Motor neuron (in vitro differentiated cells): ENCODE data around the gene SPEF2. TPM values are rescaled to one million over a fixed set of nuclear protein-coding genes. Genes with fewer than 3 reads are reported as not detected.
"Not testable (repeated sequence)": the region's sequence is repeated elsewhere in the genome, so short reads cannot be mapped to it uniquely, and the experiment has no call there.

Source experiments
- ATAC-seq, 8 experiments: fragments of 200-7000 bp; cut with Tn5 transposase; replicated peaks in 6 of 8; 2 replicates each; pipeline ENCODE4 v1.8.0; 2021; ENCODE audit warnings: mild to moderate bottlenecking in 8 of 8, moderate library complexity in 8 of 8
- H3K27ac ChIP-seq, 2 donors: fragments of 250-450 bp; sonication (Bioruptor Pico); 2 replicates each; pipeline ENCODE4 v1.9.0; 2021; ENCODE audit warnings: antibody characterized with exemption in 2 of 2, mild to moderate bottlenecking in 2 of 2, moderate library complexity in 1 of 2
- H3K4me1 ChIP-seq, 2 donors: fragments of 250-450 bp; sonication (Bioruptor Pico); replicated peaks in 1 of 2; 2 replicates each; pipeline ENCODE4 v1.6.1; 2021; ENCODE audit warnings: antibody characterized with exemption in 2 of 2, mild to moderate bottlenecking in 2 of 2, moderate library complexity in 1 of 2
- H3K4me3 ChIP-seq, 5 donors: fragments of 250-450 bp; sonication (Bioruptor Pico); 2 replicates each; pipeline ENCODE4 v1.9.0; 2021; ENCODE audit warnings: antibody characterized with exemption in 5 of 5, mild to moderate bottlenecking in 5 of 5, moderate library complexity in 4 of 5
- WGBS, 10 experiments: fragments of 450-650 bp; shearing (Covaris generic); methylation state at CpG; one replicate each; pipeline ENCODE4 v1.0.0; 2022; 5-methylcytosine and 5-hydroxymethylcytosine counted together
- in situ Hi-C, 9 experiments: fragments of 400-800 bp; cut with MboI; loops; one replicate each; pipeline ENCODE4 v1.15.0; 2021; ENCODE audit warnings: low sequenced_read_pairs in 9 of 9, low pct_unique_long_range_greater_than_20kb in 2 of 9; ENCODE audit not compliant: unreplicated experiment in 9 of 9
- total RNA-seq, 8 experiments: library from RNA; unstranded; fragments of 300-600 nt; gene quantifications; 2 replicates each; pipeline versions ENCODE4 v1.2.3 to v1.2.4, GENCODE V29; 2022

Gene SPEF2
- total RNA-seq, 8 experiments from 2014 or later = 3.3 to 31.7 (median 4.9) TPM

DNA sequence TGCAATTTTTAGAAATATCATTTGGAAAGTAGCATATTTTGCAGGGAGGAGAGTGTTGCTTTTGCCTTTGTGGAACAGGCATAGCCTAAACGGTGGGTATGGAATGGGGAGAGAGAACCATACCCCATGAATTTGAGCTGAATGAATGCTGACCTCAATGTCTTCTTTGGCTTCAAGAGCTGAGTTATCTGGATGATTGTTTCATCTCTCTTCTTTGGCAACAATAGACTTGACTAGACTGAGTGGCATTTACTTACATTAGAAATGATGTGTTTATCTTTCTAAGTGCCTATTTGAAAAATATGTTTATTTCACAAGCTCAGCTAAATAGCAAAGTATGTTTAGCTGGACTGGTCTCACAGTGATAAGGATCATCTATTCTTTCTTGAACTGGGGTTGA is 42.8 kb downstream of the SPEF2 start:
- WGBS, 10 experiments = 0 to 100% (median 71%) methylated on average over 1 of the region's 1 CpG; no CpG with 5 or more reads in 5 of the 10 experiments
- no peak overlapping the region for H3K4me3 ChIP-seq
- in situ Hi-C loops = loop anchor here in 1 of 9 experiments (25.0 kb wide), 1 partner anchor 252 kb away; no protein-coding TSS in a partner anchor
- peaks cover 0 to 2% of the 10 kb centered on the region in 2 donors for H3K4me1 ChIP-seq
- no peak overlapping the region for H3K27ac ChIP-seq
- no peak for ATAC-seq

DNA sequence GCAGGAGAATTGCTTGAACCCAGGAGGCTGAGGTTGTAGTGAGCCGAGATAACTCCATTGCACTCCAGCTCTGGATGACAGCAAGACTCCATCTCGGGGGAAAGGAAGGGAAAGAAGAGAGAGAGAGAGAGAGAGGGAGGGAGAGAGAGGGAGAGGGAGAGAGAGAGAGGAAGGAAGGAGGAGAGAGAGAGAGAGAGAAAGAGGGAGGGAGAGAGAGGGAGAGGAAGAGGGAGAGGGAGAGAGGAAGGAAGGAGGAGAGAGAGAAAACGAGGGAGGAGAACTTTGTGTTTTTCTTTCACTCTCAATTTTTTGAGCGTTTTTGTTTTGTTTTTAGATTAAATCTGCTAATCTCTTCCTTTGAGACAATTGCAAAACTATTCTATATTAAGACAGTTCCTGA is 46.9 kb downstream of the SPEF2 start:
- H3K4me1 ChIP-seq = no peaks in the 10 kb centered on the region
- ATAC-seq = no peak
- H3K4me3 ChIP-seq = no peak overlapping the region
- H3K27ac ChIP-seq = no peak overlapping the region
- in situ Hi-C loops = loop anchor here in 1 of 9 experiments (25.0 kb wide), 1 partner anchor 248 kb away; no protein-coding TSS in a partner anchor
- WGBS, 10 experiments = 0 to 100% (median 61%) methylated on average over 1 to 4 of the region's 4 CpGs

GRCh38 chr5:35665096-35665495 is 47.4 kb downstream of the SPEF2 start:
- in situ Hi-C loops = loop anchor here in 1 of 9 experiments (25.0 kb wide), 1 partner anchor 247 kb away; no protein-coding TSS in a partner anchor
- no peak for ATAC-seq
- H3K4me3 ChIP-seq = no peak overlapping the region
- no peak overlapping the region for H3K27ac ChIP-seq
- WGBS, 10 experiments = 0 to 100% (median 33%) methylated on average over 1 to 2 of the region's 4 CpGs; no CpG with 5 or more reads in 1 of the 10 experiments
- no peaks in the 10 kb centered on the region for H3K4me1 ChIP-seq

- Histone ChIP-seq H3K27ac (no peak overlapping the region), H3K4me3 (no peak overlapping the region), H3K4me1 (no peaks in the 10 kb centered on the region)
- 68 to 100% (median 85%) methylated on average over 1 to 2 of the region's 2 CpGs for WGBS, 10 experiments
- in situ Hi-C loops = loop anchor here in 1 of 9 experiments (25.0 kb wide), 1 partner anchor 244 kb away; no protein-coding TSS in a partner anchor
- ATAC-seq = no peak
These were observed 50.7 kb downstream of the SPEF2 start for GRCh38 chr5:35668319-35668718.

DNA sequence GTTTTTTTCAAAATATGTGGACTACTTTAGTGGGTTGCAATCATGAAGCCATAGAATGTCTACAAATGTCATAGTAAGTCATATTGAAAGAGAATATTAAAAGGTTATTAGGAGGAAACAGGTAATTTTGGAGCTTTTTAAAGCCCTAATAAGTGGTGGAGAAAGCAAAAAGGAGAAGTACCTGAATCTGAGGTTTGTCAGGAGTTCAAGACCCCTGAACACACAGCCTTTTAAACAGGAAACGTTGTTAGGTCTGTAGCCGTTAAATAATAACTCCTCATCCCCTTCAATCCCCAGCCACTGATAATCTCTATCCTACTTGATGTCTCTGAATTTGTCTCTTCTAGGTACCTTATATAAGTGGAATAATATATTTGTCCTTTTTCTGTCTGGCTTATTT is 51.1 kb downstream of the SPEF2 start:
- in situ Hi-C loops = loop anchor here in 1 of 9 experiments (25.0 kb wide), 1 partner anchor 244 kb away; no protein-coding TSS in a partner anchor
- Histone ChIP-seq H3K4me1 (no peaks in the 10 kb centered on the region), H3K4me3 (no peak overlapping the region), H3K27ac (no peak overlapping the region)
- ATAC-seq = no peak
- 76 to 100% (median 92%) methylated on average over 1 to 2 of the region's 2 CpGs; no CpG with 5 or more reads in 3 of the 10 experiments for WGBS, 10 experiments

DNA sequence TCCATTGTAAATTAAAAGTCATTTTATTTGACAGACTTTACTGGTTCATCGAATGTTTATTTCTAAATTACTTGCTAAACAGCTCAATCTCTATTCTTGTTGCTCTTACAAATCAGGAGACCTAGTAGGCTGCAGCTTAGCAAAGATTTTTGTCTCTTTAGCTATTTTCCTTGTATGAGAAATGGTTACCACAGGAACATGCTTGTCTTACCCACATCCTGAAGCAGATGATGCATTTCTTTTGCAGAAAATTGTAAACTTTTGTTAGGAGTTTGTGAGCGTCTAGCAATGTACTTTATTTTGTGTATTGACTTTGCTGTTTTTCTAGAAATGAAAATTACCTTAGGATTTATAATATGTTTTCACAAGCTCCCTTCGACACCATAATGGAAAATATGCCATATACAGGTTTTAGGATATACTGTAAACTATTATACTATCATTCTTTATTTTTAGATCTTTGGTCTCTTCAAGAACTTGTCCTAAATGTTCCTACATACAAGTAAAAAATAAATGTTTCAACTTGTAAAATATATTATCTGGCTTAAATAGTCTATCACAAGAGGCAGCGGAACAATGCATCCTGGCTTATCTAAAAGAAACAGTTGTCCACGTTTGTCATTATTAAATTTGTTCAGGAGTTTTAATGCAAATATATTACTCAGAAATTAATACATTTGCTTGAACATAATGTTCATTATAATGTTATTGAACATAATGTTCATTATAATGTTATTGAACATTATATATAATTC is 54.1 kb downstream of the SPEF2 start:
- in situ Hi-C loops = loop anchor here in 1 of 9 experiments (25.0 kb wide), 1 partner anchor 241 kb away; no protein-coding TSS in a partner anchor
- H3K4me1 ChIP-seq = no peaks in the 10 kb centered on the region
- WGBS, 10 experiments = 55 to 92% (median 84%) methylated on average over 2 to 5 of the region's 5 CpGs
- H3K27ac ChIP-seq = no peak overlapping the region
- no peak overlapping the region for H3K4me3 ChIP-seq
- ATAC-seq = no peak

GRCh38 chr5:35672296-35672655 is 54.6 kb downstream of the SPEF2 start:
- not testable (repeated sequence) for H3K4me1 ChIP-seq, ATAC-seq, H3K4me3 ChIP-seq, H3K27ac ChIP-seq
- in situ Hi-C loops = loop anchor here in 1 of 9 experiments (25.0 kb wide), 1 partner anchor 240 kb away; no protein-coding TSS in a partner anchor
- WGBS, 10 experiments = 88 to 100% (median 100%) methylated on average over 1 of the region's 1 CpG; no CpG with 5 or more reads in 4 of the 10 experiments

DNA sequence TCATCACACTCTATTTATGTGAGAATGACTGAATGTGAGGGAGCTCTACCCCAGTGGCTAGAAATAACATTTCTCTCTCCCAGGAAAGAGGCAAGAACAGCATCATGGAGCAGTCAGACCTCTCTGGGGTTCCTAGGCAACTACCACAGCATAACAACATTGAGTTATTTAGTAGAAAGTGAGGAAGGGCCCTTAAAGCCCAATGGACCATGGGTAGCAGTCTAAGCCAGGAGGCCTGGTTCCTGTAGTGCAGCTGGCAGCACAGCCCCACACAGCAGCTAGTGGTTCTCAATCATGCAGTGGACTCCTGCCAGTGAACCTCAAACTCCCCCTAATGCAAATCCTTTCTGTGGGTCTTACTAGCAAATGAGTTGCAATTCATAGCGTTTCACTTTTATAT is 55.3 kb downstream of the SPEF2 start:
- in situ Hi-C loops = loop anchor here in 1 of 9 experiments (25.0 kb wide), 1 partner anchor 239 kb away; no protein-coding TSS in a partner anchor
- Histone ChIP-seq H3K4me1 (no peaks in the 10 kb centered on the region), H3K27ac (no peak overlapping the region), H3K4me3 (no peak overlapping the region)
- WGBS, 10 experiments = 86 to 100% (median 100%) methylated on average over 1 of the region's 1 CpG; no CpG with 5 or more reads in 5 of the 10 experiments
- ATAC-seq = peak in 2 of 8 experiments; percentile 50 to 77

DNA sequence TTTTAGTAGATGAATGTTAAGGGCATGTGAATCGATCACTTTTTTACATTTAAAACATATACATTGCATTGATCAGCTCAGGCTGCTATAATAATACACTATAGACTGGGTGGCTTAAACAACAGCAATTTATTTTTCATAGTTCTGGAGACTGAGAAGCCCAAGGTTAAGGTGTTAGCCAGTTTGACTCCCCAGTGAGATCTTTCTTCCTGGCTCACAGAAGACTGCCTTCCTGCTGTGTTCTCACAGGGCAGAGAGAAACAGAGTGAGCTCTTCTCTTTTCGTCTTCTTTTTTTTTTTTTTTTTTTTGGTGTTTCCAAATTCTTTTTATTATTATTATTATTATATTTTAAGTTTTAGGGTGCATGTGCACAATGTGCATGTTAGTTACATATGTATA is 56.4 kb downstream of the SPEF2 start:
- ATAC-seq = no peak
- in situ Hi-C loops = loop anchor here in 1 of 9 experiments (25.0 kb wide), 1 partner anchor 238 kb away; no protein-coding TSS in a partner anchor
- 26 to 100% (median 80%) methylated on average over 1 to 2 of the region's 2 CpGs for WGBS, 10 experiments
- Histone ChIP-seq H3K27ac (no peak overlapping the region), H3K4me3 (no peak overlapping the region), H3K4me1 (no peaks in the 10 kb centered on the region)

DNA sequence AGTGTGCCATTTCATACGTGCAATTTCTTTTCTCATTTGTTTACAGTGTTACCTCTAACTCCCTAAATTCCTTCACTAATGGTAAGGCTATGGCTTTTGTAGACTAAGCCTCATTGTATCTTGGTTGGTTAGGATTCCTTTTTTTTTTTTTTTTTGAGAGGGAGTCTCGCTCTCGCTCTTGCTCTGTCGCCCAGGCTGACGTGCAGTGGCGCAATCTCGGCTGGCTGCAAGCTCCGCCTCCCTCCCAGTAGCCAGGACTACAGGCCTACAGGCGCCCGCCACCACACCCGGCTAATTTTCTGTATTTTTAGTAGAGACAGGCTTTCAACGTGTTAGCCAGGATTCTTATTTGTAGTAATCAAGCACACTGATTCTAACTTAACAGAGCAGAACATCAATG is 57.7 kb downstream of the SPEF2 start:
- no peak overlapping the region for H3K27ac ChIP-seq

DNA sequence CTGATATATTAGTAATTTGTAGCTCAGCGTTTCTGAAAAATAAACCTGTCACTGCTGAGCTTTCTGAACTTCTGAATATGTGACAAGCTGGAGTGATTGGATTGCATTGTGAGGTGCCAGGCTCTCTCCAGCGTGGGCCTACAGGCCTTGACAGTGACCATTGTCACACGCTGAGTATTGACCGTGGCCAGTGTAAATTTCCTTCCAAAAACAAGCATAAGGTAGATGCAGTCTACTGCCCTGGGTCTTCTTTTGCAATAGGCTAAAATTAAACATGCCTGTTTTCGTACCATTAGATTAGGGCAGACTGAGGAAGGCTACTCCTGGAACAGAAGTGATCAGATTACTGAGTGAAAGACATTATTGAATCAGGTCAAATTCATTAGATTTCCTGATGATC is 60.2 kb downstream of the SPEF2 start:
- in situ Hi-C loops = no loop called here
- no peak overlapping the region for H3K27ac ChIP-seq
- ATAC-seq = no peak
- no peak overlapping the region for H3K4me3 ChIP-seq
- no peaks in the 10 kb centered on the region for H3K4me1 ChIP-seq
- WGBS, 10 experiments = 57 to 92% (median 83%) methylated on average over 1 to 5 of the region's 5 CpGs; no CpG with 5 or more reads in 1 of the 10 experiments

More for the DNA sequence above, 57.7 kb downstream of the SPEF2 start:
- WGBS, 10 experiments = 35 to 100% (median 92%) methylated on average over 3 to 12 of the region's 12 CpGs
- Histone ChIP-seq H3K4me3 (no peak overlapping the region), H3K4me1 (no peaks in the 10 kb centered on the region)
- in situ Hi-C loops = no loop called here
- no peak for ATAC-seq

GRCh38 chr5:35678661-35679060 is 61.0 kb downstream of the SPEF2 start:
- in situ Hi-C loops = no loop called here
- Histone ChIP-seq H3K4me3 (no peak overlapping the region), H3K4me1 (no peaks in the 10 kb centered on the region), H3K27ac (no peak overlapping the region)
- 13 to 83% (median 64%) methylated on average over 1 to 3 of the region's 3 CpGs; no CpG with 5 or more reads in 2 of the 10 experiments for WGBS, 10 experiments
- ATAC-seq = no peak

GRCh38 chr5:35679357-35679756 is 61.7 kb downstream of the SPEF2 start:
- no peak overlapping the region for H3K27ac ChIP-seq
- 0 to 100% (median 86%) methylated on average over 1 of the region's 1 CpG; no CpG with 5 or more reads in 6 of the 10 experiments for WGBS, 10 experiments
- in situ Hi-C loops = no loop called here

More at GRCh38 chr5:35679357-35679756, 61.7 kb downstream of the SPEF2 start:
- ATAC-seq = peak in 2 of 8 experiments; percentile 40 to 53
- Histone ChIP-seq H3K4me3 (no peak overlapping the region), H3K4me1 (no peaks in the 10 kb centered on the region)
